Mesodermal cell (in vitro differentiated cells): ENCODE results near the gene GPC1.

Experiments used
- H3K27ac ChIP-seq: 2 replicates; pipeline ENCODE4 v1.7.0; 2013; ENCODE audit warnings: mild to moderate bottlenecking, low read depth, low read length, moderate library complexity; ENCODE audit not compliant: severe bottlenecking
- H3K36me3 ChIP-seq: 2 replicates; pipeline ENCODE4 v1.7.1; 2013; ENCODE audit warnings: mild to moderate bottlenecking, low read length, moderate library complexity; ENCODE audit not compliant: control insufficient read depth, insufficient read depth
- H3K4me1 ChIP-seq: one replicate; pipeline ENCODE4 v1.7.1; 2013; ENCODE audit warnings: mild to moderate bottlenecking, low read length; ENCODE audit not compliant: insufficient read depth, control insufficient read depth, poor library complexity, severe bottlenecking
- H3K4me3 ChIP-seq: 2 replicates; pipeline ENCODE4 v1.7.0; 2013; ENCODE audit warnings: low read length, control low read depth, mild to moderate bottlenecking; ENCODE audit not compliant: insufficient read depth, poor library complexity, severe bottlenecking; ENCODE audit errors: extremely low read depth
- H3K9me3 ChIP-seq: 2 replicates; pipeline ENCODE4 v1.7.1; 2013; ENCODE audit warnings: mild to moderate bottlenecking, low read length, moderate library complexity; ENCODE audit not compliant: control insufficient read depth
- WGBS, 2 experiments: methylation state at CpG; one replicate each; pipeline ENCODE4 v1.1.5; 2013; ENCODE audit warnings: missing lambda C conversion rate in 2 of 2; ENCODE audit not compliant: insufficient coverage in 2 of 2; 5-methylcytosine and 5-hydroxymethylcytosine counted together

Gene GPC1

GRCh38 chr2:240462707-240463273 is 27.3 kb downstream of the GPC1 start:
- Histone ChIP-seq H3K36me3 (peaks cover 39% of the 10 kb centered on the region), H3K9me3 (no peaks in the 10 kb centered on the region), H3K4me1 (peaks cover 7% of the 10 kb centered on the region), H3K27ac (no peak overlapping the region), H3K4me3 (no peak overlapping the region)
- WGBS, 2 experiments: 98 to 100% methylated on average over 15 to 16 of the region's 16 CpGs

GRCh38 chr2:240463274-240463865 is 27.9 kb downstream of the GPC1 start:
- H3K4me3 ChIP-seq: no peak overlapping the region
- H3K9me3 ChIP-seq: no peaks in the 10 kb centered on the region
- WGBS, 2 experiments: 91 to 92% methylated on average over 20 of the region's 22 CpGs
- H3K4me1 ChIP-seq: peaks cover 1% of the 10 kb centered on the region
- peaks cover 39% of the 10 kb centered on the region for H3K36me3 ChIP-seq
- H3K27ac ChIP-seq: no peak overlapping the region

GRCh38 chr2:240463866-240464481 is 28.5 kb downstream of the GPC1 start:
- H3K4me3 ChIP-seq: no peak overlapping the region
- no peak overlapping the region for H3K27ac ChIP-seq
- H3K36me3 ChIP-seq: peaks cover 38% of the 10 kb centered on the region
- 95% methylated on average over 20 to 21 of the region's 21 CpGs for WGBS, 2 experiments
- H3K9me3 ChIP-seq: no peaks in the 10 kb centered on the region
- H3K4me1 ChIP-seq: no peaks in the 10 kb centered on the region

GRCh38 chr2:240464514-240465241 is 29.2 kb downstream of the GPC1 start:
- WGBS, 2 experiments: 87 to 89% methylated on average over 24 to 42 of the region's 43 CpGs
- H3K36me3 ChIP-seq: peaks cover 34% of the 10 kb centered on the region
- H3K9me3 ChIP-seq: no peaks in the 10 kb centered on the region
- no peaks in the 10 kb centered on the region for H3K4me1 ChIP-seq
- no peak overlapping the region for H3K27ac ChIP-seq
- no peak overlapping the region for H3K4me3 ChIP-seq

GRCh38 chr2:240465268-240465764 is 29.9 kb downstream of the GPC1 start:
- 94 to 96% methylated on average over 20 to 22 of the region's 22 CpGs for WGBS, 2 experiments
- no peaks in the 10 kb centered on the region for H3K9me3 ChIP-seq
- H3K4me1 ChIP-seq: no peaks in the 10 kb centered on the region
- H3K4me3 ChIP-seq: no peak overlapping the region
- peaks cover 31% of the 10 kb centered on the region for H3K36me3 ChIP-seq
- no peak overlapping the region for H3K27ac ChIP-seq

- H3K9me3 ChIP-seq: no peaks in the 10 kb centered on the region
- peaks cover 27% of the 10 kb centered on the region for H3K36me3 ChIP-seq
- 82 to 85% methylated on average over 15 to 26 of the region's 28 CpGs for WGBS, 2 experiments
- no peaks in the 10 kb centered on the region for H3K4me1 ChIP-seq
- H3K27ac ChIP-seq: no peak overlapping the region
- H3K4me3 ChIP-seq: no peak overlapping the region
Measured at GRCh38 chr2:240465765-240466578, 30.5 kb downstream of the GPC1 start.

GRCh38 chr2:240466579-240467148 is 31.2 kb downstream of the GPC1 start:
- Histone ChIP-seq H3K4me1 (no peaks in the 10 kb centered on the region), H3K27ac (no peak overlapping the region), H3K4me3 (no peak overlapping the region), H3K9me3 (no peaks in the 10 kb centered on the region), H3K36me3 (peaks cover 23% of the 10 kb centered on the region)
- WGBS, 2 experiments: 90 to 92% methylated on average over 14 to 18 of the region's 19 CpGs

GRCh38 chr2:240467149-240467642 is 31.7 kb downstream of the GPC1 start:
- Histone ChIP-seq H3K27ac (no peak overlapping the region), H3K9me3 (no peaks in the 10 kb centered on the region), H3K36me3 (peaks cover 18% of the 10 kb centered on the region), H3K4me1 (no peaks in the 10 kb centered on the region), H3K4me3 (no peak overlapping the region)
- WGBS, 2 experiments: 92 to 99% methylated on average over 7 to 9 of the region's 12 CpGs

- H3K4me3 ChIP-seq: no peak overlapping the region
- H3K27ac ChIP-seq: no peak overlapping the region
- 87 to 92% methylated on average over 19 to 21 of the region's 22 CpGs for WGBS, 2 experiments
- no peaks in the 10 kb centered on the region for H3K4me1 ChIP-seq
- H3K9me3 ChIP-seq: no peaks in the 10 kb centered on the region
- peaks cover 12% of the 10 kb centered on the region for H3K36me3 ChIP-seq
Measured at GRCh38 chr2:240467659-240468302, 32.3 kb downstream of the GPC1 start.
